Endodermal cell (in vitro differentiated cells): ENCODE results near the gene TTC9C. TPM values are rescaled to one million over a fixed set of nuclear protein-coding genes. Genes with fewer than 3 reads are reported as not detected.
A peak's percentile ranks its signal among the peaks of the same experiment; 100 is the strongest.

Experiments
- DNase-seq: peaks from one replicate; pipeline ENCODE4 v3.0.0-alpha.2; 2017
- H3K27ac ChIP-seq: 2 replicates; pipeline ENCODE4 v1.5.1; 2013; ENCODE audit warnings: mild to moderate bottlenecking, low read depth, low read length, moderate library complexity
- H3K27me3 ChIP-seq: 2 replicates; pipeline ENCODE4 v1.6.1; 2013; ENCODE audit warnings: mild to moderate bottlenecking, low read length, moderate library complexity; ENCODE audit not compliant: insufficient read depth, control insufficient read depth, poor library complexity, severe bottlenecking
- H3K36me3 ChIP-seq: 2 replicates; pipeline ENCODE4 v1.7.0; 2013; ENCODE audit warnings: mild to moderate bottlenecking, low read length, moderate library complexity; ENCODE audit not compliant: control insufficient read depth, insufficient read depth
- H3K4me1 ChIP-seq: one replicate; pipeline ENCODE4 v1.7.0; 2013; ENCODE audit warnings: low read length; ENCODE audit not compliant: control insufficient read depth, insufficient read depth
- H3K4me3 ChIP-seq: 2 replicates; pipeline ENCODE4 v1.5.1; 2013; ENCODE audit warnings: mild to moderate bottlenecking, low read length, moderate library complexity
- H3K9ac ChIP-seq: 2 replicates; pipeline ENCODE4 v1.6.1; 2013; ENCODE audit warnings: mild to moderate bottlenecking, low read length, moderate library complexity; ENCODE audit not compliant: poor library complexity, severe bottlenecking; ENCODE audit errors: extremely low read depth
- H3K9me3 ChIP-seq: 2 replicates; pipeline ENCODE4 v1.6.1; 2013; ENCODE audit warnings: mild to moderate bottlenecking, low read length, moderate library complexity; ENCODE audit not compliant: control insufficient read depth
- H3K27ac Mint-ChIP-seq: 2 replicates; pipeline ENCODE4 v1.8.0; 2020; ENCODE audit warnings: mixed read lengths
- H3K27me3 Mint-ChIP-seq: 2 replicates; pipeline ENCODE4 v1.8.0; 2021; ENCODE audit warnings: mild to moderate bottlenecking, mixed read lengths; ENCODE audit not compliant: insufficient read depth
- H3K36me3 Mint-ChIP-seq: 2 replicates; pipeline ENCODE4 v1.8.0; 2020; ENCODE audit warnings: low read depth, mixed read lengths
- H3K4me1 Mint-ChIP-seq: 2 replicates; pipeline ENCODE4 v1.8.0; 2020; ENCODE audit warnings: mixed read lengths
- H3K4me3 Mint-ChIP-seq: 2 replicates; pipeline ENCODE4 v1.8.0; 2020; ENCODE audit warnings: mild to moderate bottlenecking, moderate library complexity, mixed read lengths
- H3K9me3 Mint-ChIP-seq: 2 replicates; pipeline ENCODE4 v1.8.0; 2020; ENCODE audit warnings: mild to moderate bottlenecking, mixed read lengths
- CTCF ChIP-seq: fragments of 200-600 bp; sonication (generic); conservative IDR thresholded peaks from 2 replicates; pipeline ENCODE4 v1.5.0; 2021; ENCODE audit warnings: antibody characterized with exemption, mild to moderate bottlenecking
- WGBS, 2 experiments: methylation state at CpG; one replicate each; pipeline versions ENCODE4 v1.1.5 to v1.1.7; 2013; ENCODE audit warnings: missing lambda C conversion rate in 2 of 2, mixed read lengths in 1 of 2; ENCODE audit not compliant: insufficient coverage in 1 of 2, insufficient read length in 1 of 2; 5-methylcytosine and 5-hydroxymethylcytosine counted together
- total RNA-seq, 2 donors: library from RNA; stranded (reverse); fragmentation: NEBNext Ultra II Directional in 1 of 2; extraction: Animal tissue kit (Norgen Biotek cat#: 25700) in 1 of 2; gene quantifications; 2 replicates in 1 of 2; 3 replicates in 1 of 2; pipeline ENCODE4 v1.2.1, GENCODE V29; 2021

TTC9C gene
- total RNA-seq, 2 donors from 2014 or later: 40.0 to 55.4 TPM

GRCh38 chr11:62716206-62716605 is 12.1 kb upstream of the TTC9C start:
- no peaks in the 10 kb centered on the region for H3K27me3 Mint-ChIP-seq
- H3K27ac ChIP-seq: no peak overlapping the region
- no peaks in the 10 kb centered on the region for H3K27me3 ChIP-seq
- H3K4me3 Mint-ChIP-seq: no peak overlapping the region
- WGBS, 2 experiments: 95 to 100% methylated on average over 5 of the region's 5 CpGs
- H3K4me1 Mint-ChIP-seq: peaks cover 29% of the 10 kb centered on the region
- no peaks in the 10 kb centered on the region for H3K4me1 ChIP-seq
- peaks cover 88% of the 10 kb centered on the region for H3K36me3 Mint-ChIP-seq
- H3K9ac ChIP-seq: no peak overlapping the region
- peaks cover 93% of the 10 kb centered on the region for H3K36me3 ChIP-seq
- DNase-seq: no peak
- H3K9me3 Mint-ChIP-seq: no peaks in the 10 kb centered on the region
- H3K9me3 ChIP-seq: no peaks in the 10 kb centered on the region
- TF ChIP-seq CTCF: no peak
- no peak overlapping the region for H3K4me3 ChIP-seq
- peak overlapping the region; percentile 39 for H3K27ac Mint-ChIP-seq

GRCh38 chr11:62716816-62717215 is 11.5 kb upstream of the TTC9C start:
- peaks cover 93% of the 10 kb centered on the region for H3K36me3 ChIP-seq
- no peak for TF ChIP-seq CTCF

GRCh38 chr11:62719302-62719978 is 8.8 kb upstream of the TTC9C start:
- H3K4me3 Mint-ChIP-seq: no peak overlapping the region
- H3K27ac ChIP-seq: no peak overlapping the region
- H3K36me3 ChIP-seq: peaks cover 96% of the 10 kb centered on the region

More at GRCh38 chr11:62716816-62717215, 11.5 kb upstream of the TTC9C start:
- H3K9me3 Mint-ChIP-seq: no peaks in the 10 kb centered on the region
- H3K4me1 ChIP-seq: no peaks in the 10 kb centered on the region
- peak overlapping the region; percentile 36 for H3K27ac Mint-ChIP-seq
- no peak overlapping the region for H3K9ac ChIP-seq
- DNase-seq: no peak
- WGBS, 2 experiments: 96 to 97% methylated on average over 10 of the region's 11 CpGs
- no peak overlapping the region for H3K4me3 Mint-ChIP-seq
- no peak overlapping the region for H3K4me3 ChIP-seq
- H3K27ac ChIP-seq: no peak overlapping the region
- H3K9me3 ChIP-seq: no peaks in the 10 kb centered on the region
- peaks cover 92% of the 10 kb centered on the region for H3K36me3 Mint-ChIP-seq
- H3K27me3 ChIP-seq: no peaks in the 10 kb centered on the region
- no peaks in the 10 kb centered on the region for H3K27me3 Mint-ChIP-seq
- peaks cover 29% of the 10 kb centered on the region for H3K4me1 Mint-ChIP-seq

More at GRCh38 chr11:62719302-62719978, 8.8 kb upstream of the TTC9C start:
- no peak overlapping the region for H3K4me3 ChIP-seq
- no peak for TF ChIP-seq CTCF
- peaks cover 26% of the 10 kb centered on the region for H3K4me1 Mint-ChIP-seq
- H3K36me3 Mint-ChIP-seq: peaks cover 94% of the 10 kb centered on the region
- H3K9me3 Mint-ChIP-seq: no peaks in the 10 kb centered on the region
- no peak overlapping the region for H3K27ac Mint-ChIP-seq
- H3K9ac ChIP-seq: no peak overlapping the region
- no peaks in the 10 kb centered on the region for H3K27me3 Mint-ChIP-seq
- DNase-seq: no peak
- no peaks in the 10 kb centered on the region for H3K9me3 ChIP-seq
- no peaks in the 10 kb centered on the region for H3K4me1 ChIP-seq
- 98 to 100% methylated on average over 2 of the region's 2 CpGs for WGBS, 2 experiments
- no peaks in the 10 kb centered on the region for H3K27me3 ChIP-seq
